OCI-LY1 (cell line): ENCODE results near the gene TCIRG1.

Source experiments
- H2AFZ ChIP-seq: fragments of 200-600 bp; sonication (generic), shearing (Covaris generic); 2 replicates; pipeline ENCODE4 v1.6.0; 2014; ENCODE audit warnings: antibody characterized with exemption, mild to moderate bottlenecking, low read length
- H3F3A ChIP-seq: fragments of 200-600 bp; sonication (generic), shearing (Covaris generic); 2 replicates; pipeline ENCODE4 v1.6.0; 2014; ENCODE audit warnings: mild to moderate bottlenecking, antibody characterized with exemption, low read length, moderate library complexity; ENCODE audit not compliant: insufficient read depth
- H3K27ac ChIP-seq: fragments of 200-600 bp; sonication (generic); 2 replicates; pipeline ENCODE4 v1.5.1; 2014; ENCODE audit warnings: low read length, mixed run types, mild to moderate bottlenecking, low read depth; ENCODE audit not compliant: poor library complexity, severe bottlenecking
- H3K27me3 ChIP-seq: fragments of 200-600 bp; sonication (generic); 2 replicates; pipeline ENCODE4 v1.6.0; 2014; ENCODE audit warnings: antibody characterized with exemption, mild to moderate bottlenecking, low read length, moderate library complexity; ENCODE audit not compliant: insufficient read depth
- H3K36me3 ChIP-seq: fragments of 200-600 bp; sonication (generic); 2 replicates; pipeline ENCODE4 v1.6.1; 2014; ENCODE audit warnings: mild to moderate bottlenecking, antibody characterized with exemption, low read length, moderate library complexity, mixed read lengths; ENCODE audit not compliant: insufficient read depth
- H3K4me1 ChIP-seq: fragments of 200-600 bp; sonication (generic); 2 replicates; pipeline ENCODE4 v1.5.1; 2014; ENCODE audit warnings: mild to moderate bottlenecking, low read length, moderate library complexity; ENCODE audit not compliant: insufficient read depth, severe bottlenecking
- H3K4me2 ChIP-seq: fragments of 200-600 bp; sonication (generic), shearing (Covaris generic); 2 replicates; pipeline ENCODE4 v1.6.1; 2014; ENCODE audit warnings: low read length
- H3K4me3 ChIP-seq: fragments of 200-600 bp; sonication (generic); 2 replicates; pipeline ENCODE4 v1.5.1; 2014; ENCODE audit warnings: low read length, low read depth, mild to moderate bottlenecking, mixed read lengths; ENCODE audit not compliant: poor library complexity, severe bottlenecking
- H3K79me2 ChIP-seq: fragments of 200-600 bp; shearing (Covaris generic); 2 replicates; pipeline ENCODE4 v1.6.1; 2016; ENCODE audit warnings: mixed run types, low read length, mixed read lengths; ENCODE audit not compliant: insufficient read depth
- H3K9ac ChIP-seq: fragments of 200-600 bp; sonication (generic), shearing (Covaris generic); 2 replicates; pipeline ENCODE4 v1.6.1; 2014; ENCODE audit warnings: mild to moderate bottlenecking, low read length, mixed read lengths
- H3K9me2 ChIP-seq: fragments of 200-600 bp; sonication (generic), shearing (Covaris generic); 2 replicates; pipeline ENCODE4 v1.6.1; 2014; ENCODE audit warnings: low read depth, mild to moderate bottlenecking, low read length, mixed read lengths
- H3K9me3 ChIP-seq: fragments of 200-600 bp; shearing (Covaris generic); 2 replicates; pipeline ENCODE4 v1.6.1; 2014; ENCODE audit warnings: low read length, mixed read lengths
- H4K20me1 ChIP-seq: fragments of 200-600 bp; sonication (generic), shearing (Covaris generic); 2 replicates; pipeline ENCODE4 v1.6.0; 2016; ENCODE audit warnings: mild to moderate bottlenecking, low read length; ENCODE audit not compliant: insufficient read depth
- EZH2 ChIP-seq: fragments of 200-600 bp; sonication (generic), shearing (Covaris generic); IDR thresholded peaks from 2 replicates; pipeline ENCODE4 v1.8.0; 2017; ENCODE audit warnings: borderline replicate concordance, mixed run types, mild to moderate bottlenecking, antibody characterized with exemption, low read length, moderate library complexity, mixed read lengths
- TF ChIP-seq, protein P1 (sequence below): fragments of 200-600 bp; sonication (generic), shearing (Covaris generic); IDR thresholded peaks from 2 replicates; pipeline ENCODE4 v1.5.1; 2017; ENCODE audit warnings: mild to moderate bottlenecking, antibody characterized with exemption, low read length, moderate library complexity, mixed read lengths

Gene TCIRG1

DNA sequence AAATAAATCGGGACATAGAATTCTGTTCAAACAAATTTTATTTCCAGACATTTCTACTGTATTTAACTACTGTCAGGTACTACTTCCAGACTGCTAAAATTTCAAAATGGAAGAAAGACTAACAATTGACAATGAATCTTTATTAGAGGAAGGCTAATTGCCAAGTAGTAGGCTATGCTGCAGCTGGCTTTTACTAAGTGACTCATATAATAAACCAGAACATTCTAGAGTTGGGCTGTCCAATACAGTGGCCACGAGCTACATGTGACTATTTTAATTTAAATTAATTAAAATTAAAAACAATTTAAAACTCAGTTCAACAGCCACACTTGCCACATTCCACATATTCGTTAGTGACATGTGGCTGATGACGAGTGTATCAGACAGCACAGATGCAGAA lies 54.7 kb downstream of the TCIRG1 start:
- H3K79me2 ChIP-seq: no peaks in the 10 kb centered on the region
- no peaks in the 10 kb centered on the region for H3K9me3 ChIP-seq
- 0 out of 2 replicates have a peak, but pooled peaks cover 6% of the 10 kb centered on the region for H3F3A ChIP-seq
- H2AFZ ChIP-seq: no peak overlapping the region
- no peak overlapping the region for H3K27ac ChIP-seq
- peaks cover 3% of the 10 kb centered on the region; the same call in 1 of the 2 replicates for H3K36me3 ChIP-seq
- H3K27me3 ChIP-seq: no peaks in the 10 kb centered on the region
- TF ChIP-seq, protein P1, sequence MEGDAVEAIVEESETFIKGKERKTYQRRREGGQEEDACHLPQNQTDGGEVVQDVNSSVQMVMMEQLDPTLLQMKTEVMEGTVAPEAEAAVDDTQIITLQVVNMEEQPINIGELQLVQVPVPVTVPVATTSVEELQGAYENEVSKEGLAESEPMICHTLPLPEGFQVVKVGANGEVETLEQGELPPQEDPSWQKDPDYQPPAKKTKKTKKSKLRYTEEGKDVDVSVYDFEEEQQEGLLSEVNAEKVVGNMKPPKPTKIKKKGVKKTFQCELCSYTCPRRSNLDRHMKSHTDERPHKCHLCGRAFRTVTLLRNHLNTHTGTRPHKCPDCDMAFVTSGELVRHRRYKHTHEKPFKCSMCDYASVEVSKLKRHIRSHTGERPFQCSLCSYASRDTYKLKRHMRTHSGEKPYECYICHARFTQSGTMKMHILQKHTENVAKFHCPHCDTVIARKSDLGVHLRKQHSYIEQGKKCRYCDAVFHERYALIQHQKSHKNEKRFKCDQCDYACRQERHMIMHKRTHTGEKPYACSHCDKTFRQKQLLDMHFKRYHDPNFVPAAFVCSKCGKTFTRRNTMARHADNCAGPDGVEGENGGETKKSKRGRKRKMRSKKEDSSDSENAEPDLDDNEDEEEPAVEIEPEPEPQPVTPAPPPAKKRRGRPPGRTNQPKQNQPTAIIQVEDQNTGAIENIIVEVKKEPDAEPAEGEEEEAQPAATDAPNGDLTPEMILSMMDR: no peak
- no peak for TF ChIP-seq EZH2
- no peak overlapping the region for H3K4me2 ChIP-seq
- no peak overlapping the region for H3K4me3 ChIP-seq
- no peaks in the 10 kb centered on the region for H4K20me1 ChIP-seq
- no peaks in the 10 kb centered on the region for H3K9me2 ChIP-seq
- H3K9ac ChIP-seq: no peak overlapping the region
- H3K4me1 ChIP-seq: peaks cover 29% of the 10 kb centered on the region

DNA sequence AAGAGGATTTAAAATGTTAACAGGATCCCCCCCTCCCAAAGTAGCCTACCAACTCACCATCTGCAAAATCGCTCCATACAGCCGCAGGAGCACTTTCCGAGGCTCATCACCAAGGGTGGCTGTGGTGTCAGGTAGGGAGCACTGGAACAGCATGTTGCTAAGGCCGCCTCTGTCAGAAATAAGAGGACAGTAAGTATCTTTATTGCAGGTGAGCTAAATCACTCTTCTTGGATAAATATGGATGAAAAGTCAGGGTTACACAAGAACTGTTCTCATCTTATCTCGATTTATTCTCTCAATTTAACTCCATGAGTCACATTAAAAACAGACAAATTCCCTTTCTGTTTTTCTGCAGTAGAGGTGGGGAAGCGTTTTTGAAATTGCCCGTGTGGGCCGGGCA lies 58.1 kb downstream of the TCIRG1 start:
- Histone ChIP-seq H3K4me1 (peaks cover 29% of the 10 kb centered on the region), H4K20me1 (no peaks in the 10 kb centered on the region), H3K79me2 (peaks cover 12% of the 10 kb centered on the region), H3K27me3 (no peaks in the 10 kb centered on the region), H3K4me3 (no peak overlapping the region), H3K36me3 (peaks cover 3% of the 10 kb centered on the region; the same call in 1 of the 2 replicates), H3K4me2 (no peak overlapping the region), H3K9me2 (no peaks in the 10 kb centered on the region), H3K27ac (no peak overlapping the region), H2AFZ (no peak overlapping the region), H3F3A (0 out of 2 replicates have a peak, but pooled peaks cover 6% of the 10 kb centered on the region), H3K9me3 (no peaks in the 10 kb centered on the region), H3K9ac (no peak overlapping the region)
- TF ChIP-seq, protein P1: no peak
- no peak for TF ChIP-seq EZH2

DNA sequence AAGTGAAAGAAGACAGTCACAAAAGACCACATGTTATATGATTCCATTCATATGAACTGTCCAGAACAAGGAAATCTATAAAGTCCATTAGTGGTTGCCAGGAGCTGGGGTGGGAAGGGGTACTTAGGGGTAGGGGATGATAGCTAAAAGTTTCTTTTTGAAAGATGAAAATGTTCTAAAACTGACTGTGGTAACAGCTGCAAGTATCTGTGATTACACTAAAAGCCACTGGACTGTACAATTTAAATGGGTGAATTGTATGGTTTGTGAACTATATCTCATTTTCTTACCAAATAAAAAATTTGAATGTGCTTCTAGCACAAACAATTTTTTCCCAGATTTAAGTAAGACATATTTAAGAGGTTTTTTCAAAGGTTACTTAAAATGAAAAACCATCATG lies 60.2 kb downstream of the TCIRG1 start:
- H3K9me2 ChIP-seq: no peaks in the 10 kb centered on the region
- TF ChIP-seq, protein P1: no peak
- no peak for TF ChIP-seq EZH2
- no peaks in the 10 kb centered on the region for H3K27me3 ChIP-seq
- no peaks in the 10 kb centered on the region for H4K20me1 ChIP-seq
- peaks cover 5% of the 10 kb centered on the region for H3K9me3 ChIP-seq
- H3K79me2 ChIP-seq: peaks cover 26% of the 10 kb centered on the region
- H3K4me3 ChIP-seq: peak overlapping the region; percentile 46
- H3K4me1 ChIP-seq: peaks cover 29% of the 10 kb centered on the region
- peak overlapping the region; percentile 72 for H3K4me2 ChIP-seq
- peak overlapping the region; percentile 55 for H3K9ac ChIP-seq
- no peaks in the 10 kb centered on the region for H3F3A ChIP-seq
- peak overlapping the region; percentile 91 for H3K27ac ChIP-seq
- H2AFZ ChIP-seq: no peak overlapping the region
- H3K36me3 ChIP-seq: peaks cover 8% of the 10 kb centered on the region
